GM21381 (cell line): ENCODE data around the gene GID4.

Experiments
- ATAC-seq: cut with Tn5 transposase; IDR thresholded peaks from one replicate; pipeline ENCODE4 v1.9.1; 2021; ENCODE audit warnings: mild to moderate bottlenecking, moderate library complexity; ENCODE audit not compliant: unreplicated experiment

Gene GID4

DNA sequence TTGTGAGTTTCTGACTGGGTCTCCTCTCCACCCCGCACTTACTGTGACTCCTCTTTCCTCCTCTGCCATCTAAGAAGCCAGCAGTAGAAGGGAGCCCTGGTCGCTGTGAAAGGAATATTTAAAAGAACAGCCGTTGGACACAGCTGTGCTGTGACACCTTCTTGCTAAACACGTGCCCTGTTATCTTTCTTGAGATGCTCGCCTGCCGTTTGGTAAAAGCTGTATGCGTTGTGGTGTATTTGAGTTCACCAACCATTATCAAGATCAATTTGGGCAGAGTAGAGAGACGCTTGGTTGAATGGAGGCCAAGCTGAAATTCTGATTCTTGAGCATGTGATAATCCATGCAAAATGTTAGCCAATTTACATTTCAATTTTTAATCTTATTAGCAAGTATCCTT is 3.8 kb downstream of the GID4 start:
- no peak for ATAC-seq

DNA sequence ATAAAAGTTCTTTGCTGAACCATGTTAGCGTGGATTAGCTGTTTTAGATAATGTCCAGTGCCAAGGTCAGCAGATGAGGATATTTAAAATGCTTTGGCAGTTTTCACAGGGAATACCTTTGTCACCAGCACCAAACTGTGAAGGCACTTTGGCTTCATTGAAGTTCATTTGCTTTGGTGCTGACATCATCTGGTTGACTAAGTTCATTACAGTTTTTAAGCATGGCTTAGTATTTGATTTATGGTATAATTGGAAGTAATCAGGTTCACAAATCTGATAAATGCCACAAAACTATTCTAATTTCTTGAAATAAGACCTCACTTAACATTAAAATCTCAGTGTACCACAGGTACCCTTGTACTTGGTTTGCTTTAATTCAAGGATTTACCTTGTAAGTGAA is 4.3 kb downstream of the GID4 start:
- no peak for ATAC-seq

DNA sequence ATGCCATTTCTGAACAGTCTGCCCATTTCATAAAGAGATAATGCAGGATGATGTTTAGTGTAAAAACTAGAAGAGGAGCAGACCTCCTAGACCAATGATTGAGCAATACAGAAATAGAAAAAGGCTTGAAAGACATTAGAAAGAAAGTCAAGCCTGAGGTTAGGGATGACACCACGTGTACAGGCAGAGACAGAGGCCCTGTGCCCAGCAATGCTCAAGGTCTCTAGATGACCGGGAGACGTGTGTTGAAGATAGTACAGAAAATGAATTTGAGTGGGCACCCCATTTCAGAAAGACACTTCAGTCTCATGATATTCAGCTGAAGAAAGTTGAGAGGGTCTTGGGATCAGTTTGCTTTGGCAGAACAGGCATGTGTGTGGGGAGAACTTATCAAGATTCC is 5.4 kb downstream of the GID4 start:
- ATAC-seq = no peak

DNA sequence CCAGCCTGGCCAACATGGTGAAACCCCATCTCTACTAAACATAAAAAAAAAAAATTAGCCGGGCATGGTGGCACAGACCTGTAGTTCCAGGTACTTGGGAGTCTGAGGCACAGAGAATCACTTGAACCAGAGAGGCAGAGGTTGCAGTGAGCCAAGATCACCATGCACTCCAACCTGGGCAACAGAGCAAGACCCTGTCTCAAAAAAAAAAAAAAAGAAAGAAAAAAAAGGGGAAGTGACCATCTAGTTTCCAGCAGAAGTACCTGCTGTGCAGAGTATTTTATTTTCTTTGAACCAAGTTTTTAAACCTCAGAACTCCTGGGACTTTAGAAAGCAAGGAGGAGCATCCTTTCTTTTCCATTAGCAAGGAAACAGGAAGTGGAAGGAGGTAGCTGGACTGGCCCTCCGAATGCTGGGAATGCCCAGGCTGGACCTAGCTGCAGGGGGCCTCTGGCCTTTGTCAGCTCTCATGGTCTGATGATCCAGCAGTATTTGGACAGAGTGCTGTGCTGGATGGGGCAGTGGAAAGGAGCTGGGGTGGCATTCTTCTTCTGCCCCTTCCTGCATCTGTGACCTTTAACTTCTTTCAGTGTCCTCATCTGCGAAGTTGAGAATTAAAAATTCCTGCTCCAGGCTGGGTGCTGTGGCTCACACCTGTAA is 6.6 kb downstream of the GID4 start:
- no peak for ATAC-seq

DNA sequence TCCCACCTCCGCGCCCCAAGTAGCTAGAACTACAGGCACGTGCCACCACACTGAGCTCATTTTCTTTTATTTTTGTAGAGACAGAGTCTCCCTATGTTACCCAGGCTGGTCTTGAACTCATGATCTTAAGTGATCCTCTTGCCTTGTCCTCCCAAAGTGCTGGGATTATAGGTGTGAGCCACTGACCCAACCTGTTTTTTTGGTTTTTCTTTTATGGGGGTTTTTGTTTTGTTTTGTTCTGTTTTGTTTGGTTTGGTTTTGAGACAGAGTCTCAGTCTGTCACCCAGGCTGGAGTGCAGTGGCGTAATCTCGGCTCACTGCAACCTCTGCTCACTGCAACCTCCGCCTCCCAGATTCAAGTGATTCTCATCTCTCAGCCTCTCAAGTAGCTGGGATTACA is 16.4 kb downstream of the GID4 start:
- no peak for ATAC-seq

DNA sequence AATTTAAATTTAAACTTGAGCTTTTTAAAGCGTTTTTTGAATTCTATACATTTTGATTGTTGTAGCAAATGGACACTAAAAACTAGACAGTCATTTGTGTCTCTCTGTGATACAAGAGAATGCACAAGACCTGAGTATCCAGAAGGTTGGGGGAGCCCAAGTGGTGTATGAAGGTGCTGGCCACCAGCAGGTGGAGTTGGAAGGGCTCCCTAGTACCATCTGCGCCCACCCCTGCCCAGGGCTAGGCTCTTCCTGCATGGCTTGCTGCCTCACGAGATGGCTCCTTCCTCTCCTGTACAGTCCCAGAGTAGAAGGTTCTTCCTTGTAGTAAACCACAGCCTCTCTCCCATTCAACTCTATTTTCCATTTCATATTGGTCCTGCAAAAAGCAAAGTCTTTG is 17.0 kb downstream of the GID4 start:
- ATAC-seq = no peak

DNA sequence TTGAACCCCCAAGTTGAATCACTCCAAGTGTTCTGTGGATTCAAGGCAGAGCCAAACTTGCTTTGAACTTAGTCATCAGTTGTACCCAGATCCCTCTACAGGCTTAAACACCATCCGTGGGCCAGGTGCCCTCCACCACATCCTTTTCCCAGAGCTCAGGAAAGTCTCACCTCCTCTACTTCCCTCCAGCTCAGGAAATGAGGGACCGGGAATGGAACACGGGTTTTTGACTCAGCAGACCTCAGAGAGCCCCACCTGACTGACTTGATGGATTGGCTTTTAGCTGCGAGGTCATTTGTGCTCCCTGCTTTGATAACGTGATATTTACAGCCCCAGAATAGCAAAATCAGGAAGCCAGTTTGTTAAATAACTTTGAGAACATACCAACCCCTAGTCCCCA is 20.1 kb downstream of the GID4 start:
- no peak for ATAC-seq

DNA sequence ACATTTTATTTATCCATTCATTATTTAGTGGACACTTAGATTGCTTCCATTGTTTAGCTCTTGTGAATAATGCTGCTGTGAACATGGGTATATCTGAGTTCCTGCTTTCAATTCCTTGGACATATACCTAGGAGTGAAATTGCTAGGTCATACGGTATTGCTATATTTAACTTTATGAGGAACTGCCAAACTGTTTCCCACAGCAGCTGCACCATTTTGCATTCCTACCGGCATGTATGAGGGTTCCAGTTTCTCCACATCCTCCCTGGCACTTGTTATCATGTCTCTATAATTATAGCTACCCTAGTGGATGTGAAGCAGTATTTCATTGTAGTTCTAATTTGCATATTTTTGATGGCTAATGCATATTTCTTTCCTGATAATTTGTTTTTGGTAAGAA is 24.8 kb downstream of the GID4 start:
- no peak for ATAC-seq

DNA sequence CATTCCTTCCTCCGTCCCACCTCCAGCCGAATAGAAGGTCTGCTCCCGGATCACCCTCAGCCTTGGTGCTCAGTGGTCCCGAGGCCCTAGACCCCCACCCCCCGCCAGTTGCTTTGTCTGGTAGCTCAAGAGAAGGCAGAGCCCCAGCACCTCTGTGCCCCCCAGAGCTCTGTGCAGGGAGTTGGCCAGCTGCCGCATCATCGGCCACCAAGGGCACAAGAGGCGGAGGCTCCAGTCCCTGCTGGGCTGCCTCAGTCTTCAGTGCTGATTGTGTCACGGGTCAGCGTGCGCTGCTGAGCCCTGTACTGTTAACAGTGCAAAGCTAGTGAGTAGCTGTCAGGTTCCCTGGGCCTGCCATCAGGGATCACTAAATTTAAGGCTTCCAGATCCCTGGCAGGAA is 26.3 kb downstream of the GID4 start:
- no peak for ATAC-seq

DNA sequence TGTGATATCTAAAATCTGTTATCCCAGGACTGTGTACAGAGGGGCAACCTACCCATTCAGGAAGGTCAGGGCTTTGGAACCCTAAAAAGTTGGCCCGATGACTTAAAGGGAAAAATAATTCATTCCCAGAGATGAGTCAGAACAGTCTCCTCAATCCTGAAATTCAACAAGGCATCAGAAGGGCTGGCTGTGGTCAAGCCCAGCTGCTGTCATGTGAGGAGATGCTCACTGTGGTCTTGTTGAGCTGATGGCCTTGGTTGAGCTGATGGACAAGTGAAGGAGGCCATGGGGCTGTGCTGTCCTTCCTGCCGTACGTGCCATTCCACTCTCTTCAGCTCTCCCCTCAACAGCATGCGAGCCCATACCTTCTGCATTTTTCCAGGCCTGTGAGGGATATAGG is 27.7 kb downstream of the GID4 start:
- no peak for ATAC-seq

DNA sequence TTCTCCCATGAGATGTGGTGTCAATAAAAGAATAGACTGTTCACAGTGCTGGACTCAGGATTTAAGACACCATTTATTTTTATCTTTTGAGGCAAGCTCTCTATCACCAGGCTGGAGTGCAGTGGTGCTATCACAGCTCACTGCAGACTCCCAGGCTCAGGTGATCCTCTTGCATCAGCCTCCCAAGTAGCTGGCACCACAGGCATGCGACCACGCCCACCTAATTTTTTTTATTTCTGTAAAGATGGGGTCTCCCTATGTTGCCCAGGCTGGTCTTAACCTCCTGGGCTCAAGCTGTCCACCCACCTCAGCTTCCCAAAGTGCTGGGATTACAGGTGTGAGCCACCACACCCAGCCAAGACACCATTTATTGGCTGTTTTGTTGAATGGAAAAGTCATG is 29.9 kb downstream of the GID4 start:
- ATAC-seq = no peak

DNA sequence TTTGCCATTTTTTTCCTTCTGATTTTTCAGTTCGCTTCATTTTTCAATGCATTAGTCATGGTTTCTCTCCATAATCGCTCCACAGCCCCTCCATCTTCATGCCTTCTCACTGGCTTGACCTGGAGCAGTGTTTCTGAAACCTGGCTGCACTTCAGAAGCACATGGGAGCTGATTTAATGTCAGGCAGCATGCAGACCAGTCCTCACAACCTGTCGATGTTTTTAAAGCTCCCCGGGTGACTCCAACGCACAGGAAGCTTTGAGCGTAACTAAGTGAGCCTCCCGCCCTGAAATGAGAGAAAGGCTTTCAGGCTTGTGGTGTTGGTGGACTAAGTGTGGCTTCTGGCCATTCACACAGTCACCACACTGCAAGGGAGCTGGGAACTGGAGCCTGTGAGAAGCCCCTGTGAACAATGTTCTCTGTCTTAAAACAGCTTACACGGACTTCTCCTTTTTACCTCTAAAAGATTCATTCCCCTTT is 31.7 kb downstream of the GID4 start:
- ATAC-seq = no peak

DNA sequence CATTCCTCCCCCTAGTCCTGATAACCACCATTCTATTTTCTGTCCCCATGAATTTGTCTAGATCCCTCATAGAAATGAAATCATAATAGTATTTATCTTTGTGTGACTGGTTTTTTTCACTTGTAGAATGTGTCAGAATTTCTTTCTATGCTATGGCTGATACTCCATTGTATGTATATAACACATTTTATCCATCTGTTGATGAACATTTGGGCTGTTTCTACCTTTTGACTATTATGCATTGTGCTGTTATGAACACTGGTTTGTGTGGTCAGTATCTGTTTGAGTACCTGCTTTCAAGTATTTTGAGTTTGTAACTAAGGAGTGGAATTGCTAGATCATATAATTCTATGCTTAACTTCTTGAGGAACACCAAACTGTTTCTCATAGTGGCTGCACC is 32.5 kb downstream of the GID4 start:
- ATAC-seq = no peak

DNA sequence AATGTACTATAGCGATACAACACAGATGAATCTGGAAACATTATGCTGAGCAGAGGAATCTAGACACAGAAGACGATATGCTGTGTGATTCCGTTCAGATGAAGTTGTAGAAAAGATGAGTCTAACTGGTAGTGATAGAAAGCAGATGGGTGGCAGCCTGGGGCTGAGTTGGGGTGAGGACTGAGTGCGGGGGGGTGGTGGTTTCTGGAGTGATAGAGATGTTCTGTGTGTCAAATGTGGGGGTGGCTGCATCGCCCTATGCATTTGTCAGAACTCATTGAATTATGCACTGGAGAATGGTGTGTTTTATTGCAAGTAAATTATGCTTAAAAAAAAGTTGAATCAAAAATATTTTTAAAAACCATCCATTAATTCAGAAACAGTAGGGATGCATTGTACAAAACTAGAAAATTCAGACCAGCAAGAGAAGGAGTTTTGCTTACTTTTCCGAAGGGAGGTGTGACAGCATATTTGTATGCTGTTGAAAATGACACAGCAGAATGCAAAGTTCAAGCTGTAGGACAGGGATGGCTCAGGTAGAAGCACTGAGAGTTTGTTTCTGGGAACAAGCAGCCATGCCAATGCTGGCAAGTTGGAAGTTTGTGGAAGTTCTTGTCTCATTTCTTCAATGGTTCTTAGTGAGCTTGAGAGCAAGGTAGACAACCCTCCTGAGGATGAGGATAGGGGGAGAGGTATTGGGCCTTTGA is 35.5 kb downstream of the GID4 start:
- no peak for ATAC-seq

DNA sequence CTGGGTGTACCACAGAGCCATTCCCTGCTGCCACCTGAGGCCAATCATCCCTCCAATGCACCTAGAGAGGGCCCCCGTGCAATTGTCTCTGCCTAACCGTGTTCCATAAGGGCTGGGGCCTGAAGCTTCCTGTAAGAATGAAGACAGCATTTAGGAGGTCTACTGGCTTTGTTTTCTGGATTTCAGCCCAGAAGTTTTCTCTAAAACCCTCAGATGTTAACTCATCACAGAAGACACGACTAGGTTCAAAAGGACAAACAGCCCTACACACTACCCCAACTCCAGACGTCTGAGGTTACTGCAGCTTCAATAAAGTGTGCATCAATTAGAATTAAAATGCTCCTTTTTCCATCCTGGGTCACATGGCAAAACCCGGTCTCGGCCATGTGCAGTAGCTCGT is 37.7 kb downstream of the GID4 start:
- no peak for ATAC-seq

DNA sequence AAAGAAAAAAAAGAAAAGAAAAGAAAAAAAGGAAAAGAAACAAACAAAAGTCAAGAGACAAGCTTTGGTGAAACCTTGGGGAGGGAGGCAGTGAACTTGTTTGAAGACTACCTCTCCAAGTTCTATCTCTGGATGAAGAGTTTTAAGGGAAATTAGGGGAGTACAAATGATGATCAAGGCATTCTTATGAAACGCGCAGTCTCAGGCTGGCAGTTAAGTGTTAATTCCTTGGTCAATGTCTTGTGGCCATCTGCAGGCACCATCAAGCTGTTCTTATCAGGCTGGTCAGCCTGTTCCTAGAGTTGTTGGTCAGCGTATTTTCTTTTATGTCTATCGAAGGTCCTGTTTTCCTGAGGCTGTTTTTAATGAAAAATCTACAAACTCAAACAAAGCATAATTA is 40.3 kb downstream of the GID4 start:
- ATAC-seq = no peak

DNA sequence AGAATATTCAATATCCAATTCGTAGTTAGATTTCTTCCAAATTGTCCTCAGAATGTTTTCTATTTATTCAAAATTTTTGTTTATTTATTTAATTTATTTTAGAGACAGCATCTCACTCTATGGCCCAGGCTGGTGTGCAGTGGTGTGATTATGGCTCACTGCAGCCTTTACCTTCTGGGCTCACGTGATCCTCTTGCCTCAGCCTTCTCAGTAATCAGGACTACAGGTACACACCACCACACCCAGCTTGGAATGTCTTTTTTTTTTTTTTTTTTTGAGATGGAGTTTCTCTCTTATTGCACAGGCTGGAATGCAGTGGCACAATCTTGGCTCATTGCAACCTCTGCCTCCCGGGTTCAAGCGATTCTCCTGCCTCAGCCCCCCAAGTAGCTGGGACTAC is 45.0 kb downstream of the GID4 start:
- no peak for ATAC-seq

DNA sequence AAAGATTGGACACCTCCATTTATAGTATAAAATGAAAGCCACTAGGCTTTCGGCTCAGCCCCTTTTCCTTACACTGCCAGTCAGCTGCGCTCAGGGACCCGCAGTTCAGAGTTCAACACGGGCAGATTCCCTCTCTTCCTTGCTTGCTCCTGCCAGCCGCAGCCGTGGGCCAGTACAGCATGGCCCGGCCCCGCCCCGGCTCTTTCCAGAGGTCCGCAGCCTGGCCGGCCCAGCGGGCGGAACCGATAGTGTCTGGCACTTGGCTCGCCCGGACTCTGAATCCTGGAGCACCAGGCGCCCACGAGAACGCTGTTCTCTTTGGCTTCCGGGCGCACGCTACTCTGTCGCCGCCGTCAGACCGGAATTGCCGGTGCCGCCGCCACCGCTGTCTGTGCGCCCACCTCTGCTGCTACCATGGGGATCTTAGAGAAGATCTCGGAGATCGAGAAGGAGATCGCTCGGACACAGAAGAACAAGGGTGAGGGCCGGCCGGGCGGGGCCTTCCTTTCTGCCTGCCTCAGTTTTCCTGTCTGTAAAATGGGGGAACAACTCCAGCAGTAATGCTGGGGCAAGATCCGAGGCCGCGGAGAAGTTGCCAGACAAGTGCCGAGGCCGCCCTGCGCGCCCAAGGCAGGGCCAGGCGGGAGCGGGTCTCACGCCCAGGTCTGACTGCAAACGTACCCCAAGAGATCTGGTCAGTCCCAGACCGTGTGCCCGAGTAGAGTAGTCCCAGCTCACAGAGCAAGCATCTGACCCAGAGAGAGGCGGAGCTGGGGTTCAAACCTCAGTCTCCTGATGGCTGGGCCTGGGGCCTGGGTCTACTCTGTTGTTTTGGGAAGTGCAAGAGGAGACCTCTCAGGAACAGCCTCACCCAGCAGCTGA is 48.6 kb downstream of the GID4 start, which contains the start of gene DRG2:
DRG2 (plus strand) TSS at position 339 of the 882 bp plus-strand sequence; CDS start at position 415, 76 bp downstream.
- ATAC-seq = peak; percentile 92

DNA sequence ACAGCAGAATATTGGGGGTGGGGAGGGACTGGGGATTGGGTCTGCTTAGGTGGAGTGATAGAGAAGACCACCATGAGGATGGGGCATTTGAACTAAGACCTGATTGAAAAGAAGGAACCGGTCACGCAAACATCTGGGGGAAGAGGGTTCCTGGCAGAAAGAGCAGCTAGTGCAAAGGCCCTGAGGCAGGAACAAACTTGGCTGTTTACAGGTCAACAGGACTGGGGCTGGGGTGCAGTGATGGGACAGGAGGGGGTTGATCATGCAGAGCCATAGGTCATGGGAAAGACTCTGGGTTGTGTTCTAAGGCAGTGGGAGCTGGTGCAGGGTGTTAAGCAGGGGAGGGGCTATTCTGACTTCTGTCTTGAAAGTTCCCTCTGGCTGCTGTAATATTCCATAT is 50.4 kb downstream of the GID4 start:
- no peak for ATAC-seq

DNA sequence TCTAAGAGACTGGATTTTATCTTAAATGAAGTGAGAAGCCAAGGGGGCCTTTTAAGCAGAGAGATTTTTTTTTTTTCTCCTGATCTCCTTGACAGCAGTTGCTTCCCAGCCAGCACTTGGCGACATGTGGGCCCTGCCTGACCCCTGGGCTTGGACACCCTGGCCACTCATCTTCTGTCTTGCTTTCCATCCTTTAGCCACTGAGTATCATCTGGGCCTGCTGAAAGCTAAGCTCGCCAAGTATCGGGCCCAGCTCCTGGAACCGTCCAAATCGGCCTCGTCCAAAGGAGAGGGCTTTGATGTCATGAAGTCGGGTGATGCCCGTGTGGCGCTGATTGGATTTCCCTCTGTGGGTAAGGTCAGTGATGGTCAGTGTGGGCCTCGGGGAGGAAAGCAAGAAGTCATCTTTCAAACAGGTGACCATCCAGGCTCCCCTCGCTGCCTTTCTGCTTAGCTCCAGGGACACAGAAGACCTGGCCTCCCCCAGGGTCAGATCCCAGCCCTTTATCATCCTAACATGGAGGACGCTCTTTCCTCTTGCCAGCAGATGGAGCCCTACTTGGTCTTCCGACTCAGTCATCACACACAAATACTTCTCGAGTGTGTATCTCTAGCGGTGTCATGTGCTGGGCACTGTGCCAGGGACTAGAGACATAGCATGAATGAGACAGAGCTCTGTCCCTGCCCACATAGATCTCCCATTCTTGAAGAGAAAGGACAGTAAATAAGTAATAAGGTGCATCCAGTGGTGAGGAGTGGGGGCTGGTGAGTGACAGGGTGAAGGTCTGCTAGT is 54.6 kb downstream of the GID4 start:
- no peak for ATAC-seq

DNA sequence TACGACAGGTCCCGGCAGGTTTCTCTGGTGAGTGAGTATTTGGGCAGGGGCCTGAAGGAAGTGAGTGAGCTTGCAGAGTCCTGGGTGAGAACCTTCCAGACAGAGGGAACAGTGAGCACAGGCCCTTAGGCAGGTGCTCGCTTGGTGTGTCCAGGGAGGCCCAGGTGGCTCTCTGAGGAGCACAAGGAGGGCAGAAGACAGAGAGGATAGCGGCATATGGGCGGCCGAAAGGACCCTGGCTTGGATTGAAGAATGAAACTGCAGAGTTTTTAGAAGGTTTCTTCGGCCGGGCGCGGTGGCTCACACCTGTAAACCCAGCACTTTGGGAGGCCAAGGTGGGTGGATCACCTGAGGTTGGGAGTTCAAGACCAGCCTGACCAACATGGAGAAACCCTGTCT is 55.2 kb downstream of the GID4 start:
- ATAC-seq = no peak
